NCI-H2107 treated with DMSO at 0.1 percent for 48 hours (cell line): ENCODE results near the gene VTA1.
"Not testable (repeated sequence)": the region's sequence is repeated elsewhere in the genome, so short reads cannot be mapped to it uniquely, and the experiment has no call there.

ENCODE experiments used
- DNase-seq: peaks from one replicate; lab custom pipeline; 2025; ENCODE audit not compliant: unreplicated experiment; lab: John Stamatoyannopoulos, UW

Gene VTA1

DNA sequence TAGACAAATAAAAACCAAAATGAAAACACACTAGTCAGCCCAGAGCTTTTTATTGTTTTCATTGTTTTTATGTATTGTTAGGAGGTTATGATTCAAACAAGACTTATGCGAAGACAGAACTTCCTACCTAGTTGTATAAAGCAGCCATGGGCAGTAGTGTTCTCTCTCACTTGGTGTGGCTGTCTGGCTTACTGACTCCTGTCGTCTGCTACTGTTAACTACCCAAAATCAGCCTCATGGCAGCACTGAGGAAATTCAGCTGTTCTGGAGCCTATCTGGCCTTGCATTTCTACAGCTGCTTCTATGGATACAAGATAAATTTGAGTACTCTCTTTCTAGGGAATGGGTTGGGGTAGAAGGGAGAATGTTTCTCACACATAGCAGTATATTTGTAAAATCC lies 20.4 kb downstream of the VTA1 start:
- no peak for DNase-seq

DNA sequence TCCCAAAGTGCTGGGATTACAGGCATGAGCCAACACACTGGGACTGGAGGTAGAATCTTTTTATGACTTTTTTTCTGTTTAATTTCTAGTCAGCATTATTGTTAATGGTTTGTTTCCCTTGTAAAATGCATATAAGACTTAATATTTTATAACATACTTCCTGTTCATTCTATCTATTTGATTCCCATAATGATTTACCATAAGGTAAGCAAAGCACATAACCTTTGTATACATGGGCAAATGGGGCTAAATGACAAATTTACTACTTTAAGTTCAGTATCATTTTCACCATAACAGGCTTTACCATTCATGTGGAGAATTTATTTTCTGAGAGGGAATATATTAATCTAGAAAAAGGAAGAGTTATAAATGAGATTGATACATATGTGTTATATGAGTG lies 24.3 kb downstream of the VTA1 start:
- DNase-seq: no peak

DNA sequence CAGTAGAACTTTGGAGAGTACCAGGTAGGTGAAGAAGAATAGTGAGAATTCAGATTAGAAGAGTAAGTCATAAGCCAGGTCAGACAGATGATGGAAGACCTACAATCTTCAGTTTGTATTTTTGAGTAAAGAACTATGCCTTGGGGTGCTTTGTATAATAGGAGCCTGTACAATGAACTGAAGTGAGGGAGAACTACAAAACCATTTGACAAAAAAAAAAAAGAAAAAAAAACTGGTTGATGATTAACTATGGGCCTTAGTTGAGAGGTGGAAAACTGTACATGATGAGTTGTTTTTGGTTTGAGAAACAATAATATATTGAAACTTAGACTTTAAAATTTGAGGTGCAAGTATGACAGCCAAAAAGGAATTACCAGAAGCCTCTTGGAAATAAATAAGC lies 25.7 kb downstream of the VTA1 start:
- DNase-seq: no peak

DNA sequence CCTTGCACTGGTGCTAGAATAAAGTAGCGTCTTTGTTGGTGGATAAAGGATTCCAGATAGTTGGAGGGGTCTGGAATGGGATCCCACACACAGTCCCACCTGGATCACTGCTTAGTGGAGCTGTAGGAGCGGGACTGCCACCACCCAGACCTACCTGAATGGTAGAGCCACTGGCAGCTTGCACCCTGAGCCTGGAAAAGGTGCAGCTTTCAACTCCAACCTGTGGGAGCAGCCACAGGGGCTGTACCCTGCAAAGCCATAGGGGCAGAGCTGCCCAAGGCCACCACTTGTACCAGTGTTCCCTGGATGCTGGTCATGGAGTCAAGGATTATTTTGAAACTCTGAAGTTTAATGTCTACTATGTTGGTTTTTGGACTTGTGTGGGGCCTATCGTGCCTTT lies 26.9 kb downstream of the VTA1 start:
- DNase-seq: no peak

DNA sequence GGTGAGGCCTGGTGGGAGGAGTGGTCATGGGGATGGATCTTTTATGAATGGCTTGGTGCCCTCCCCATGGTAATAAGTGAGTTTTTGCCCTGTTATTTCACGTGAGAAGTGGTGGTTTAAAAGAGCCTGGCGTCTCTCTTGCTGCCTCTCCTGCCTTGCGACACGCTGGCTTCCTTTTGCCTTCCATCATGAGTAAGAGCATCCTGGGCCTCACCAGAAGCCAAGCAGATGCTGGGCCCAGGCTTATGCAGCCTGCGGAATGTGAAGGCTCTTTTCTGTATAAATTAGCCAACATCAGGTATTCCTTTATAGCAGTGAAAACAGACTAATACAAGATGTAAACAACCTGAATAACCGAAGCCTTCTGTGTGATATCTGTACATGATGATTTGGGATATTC lies 27.6 kb downstream of the VTA1 start:
- no peak for DNase-seq

DNA sequence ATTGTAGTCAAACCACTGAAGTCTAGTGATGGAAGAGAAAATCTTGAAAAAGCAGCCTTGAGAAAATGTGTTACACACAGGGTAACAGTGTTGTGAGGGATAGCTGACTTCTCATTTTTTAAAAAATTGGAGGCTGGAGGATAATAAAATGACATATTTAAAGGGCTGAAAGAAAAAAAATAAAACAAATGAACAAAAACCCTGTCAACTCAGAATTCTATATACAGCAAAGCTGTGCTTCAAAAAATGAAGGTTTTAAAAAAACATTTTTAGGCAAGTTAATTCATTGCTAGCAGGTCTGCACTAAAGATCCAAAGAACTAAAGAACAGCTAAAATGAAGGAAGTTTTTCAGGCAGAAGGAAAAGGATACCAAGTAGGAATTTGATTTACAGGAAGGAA lies 31.1 kb downstream of the VTA1 start:
- DNase-seq: no peak

DNA sequence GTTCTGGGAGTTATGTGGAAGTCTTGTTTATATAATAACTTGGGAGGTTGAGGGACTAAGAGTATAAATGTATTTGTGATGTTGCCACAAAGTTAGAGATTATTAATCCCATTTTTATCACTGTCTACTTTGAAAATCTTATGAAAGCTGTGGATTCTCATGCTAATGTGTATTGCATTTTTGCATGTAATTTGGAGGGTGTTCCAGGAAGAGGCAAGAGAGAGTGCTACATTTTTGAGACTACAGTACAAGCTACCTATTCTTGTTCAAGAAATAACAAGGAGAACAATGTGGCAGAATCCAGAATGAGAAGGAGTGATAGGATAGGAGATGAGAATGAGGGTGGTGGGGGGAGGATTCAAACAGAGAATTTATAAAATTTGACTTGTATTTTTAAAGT lies 34.9 kb downstream of the VTA1 start:
- DNase-seq: no peak

DNA sequence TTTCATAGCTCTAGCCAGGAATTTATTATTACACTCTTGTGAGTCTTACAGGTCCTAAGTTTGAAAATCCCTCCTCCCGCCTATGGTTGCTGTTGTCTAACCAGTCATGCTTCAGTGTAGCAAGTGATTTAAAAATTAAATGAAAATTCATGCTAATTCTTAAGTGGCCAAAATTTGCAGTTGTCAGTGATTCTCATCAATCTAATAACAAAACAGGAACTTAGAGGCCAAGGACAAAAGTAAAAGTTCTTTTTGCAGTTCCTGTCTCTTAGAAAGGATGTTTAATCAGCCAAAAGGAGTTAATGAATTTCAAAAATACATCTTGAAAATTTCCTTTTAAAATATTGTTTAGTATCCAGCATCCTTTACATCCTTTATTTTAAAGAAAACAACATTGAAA lies 36.3 kb downstream of the VTA1 start:
- no peak for DNase-seq

DNA sequence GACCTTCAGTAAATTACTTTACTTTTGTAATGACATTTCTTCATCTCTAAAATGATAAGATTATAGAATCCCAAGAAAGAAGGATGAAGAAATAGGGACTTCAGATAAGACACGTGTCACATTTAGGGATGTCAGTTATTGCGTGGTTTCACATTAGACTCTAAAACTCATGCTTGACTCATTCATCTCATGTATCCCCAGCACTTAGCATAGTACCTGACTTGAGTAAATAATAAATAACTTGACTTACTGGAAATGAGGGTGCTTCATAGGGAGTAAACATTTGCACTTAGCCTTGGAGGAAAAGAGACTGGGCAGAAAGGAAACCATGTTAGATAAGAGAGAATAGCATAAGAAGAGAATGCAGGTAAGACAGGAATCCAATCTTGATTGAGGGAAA lies 37.2 kb downstream of the VTA1 start:
- no peak for DNase-seq

DNA sequence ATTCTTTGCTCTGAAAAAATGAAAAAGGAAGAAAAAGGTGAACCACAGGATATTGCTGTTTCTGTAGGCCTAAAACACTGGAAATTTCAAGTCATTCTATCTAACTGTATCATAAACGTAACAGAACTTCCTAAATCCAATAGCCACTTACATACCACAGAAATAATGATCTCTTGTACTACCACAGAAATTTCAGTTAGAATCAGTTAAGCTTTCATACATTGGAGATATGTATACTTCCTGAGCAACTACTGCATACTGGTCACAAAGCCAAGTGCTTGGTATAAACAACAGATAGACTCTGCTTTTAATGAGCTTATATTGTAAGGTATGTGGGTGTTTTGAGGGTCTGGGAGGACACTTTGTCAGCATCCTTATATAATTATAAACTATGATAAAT lies 38.6 kb downstream of the VTA1 start:
- no peak for DNase-seq

DNA sequence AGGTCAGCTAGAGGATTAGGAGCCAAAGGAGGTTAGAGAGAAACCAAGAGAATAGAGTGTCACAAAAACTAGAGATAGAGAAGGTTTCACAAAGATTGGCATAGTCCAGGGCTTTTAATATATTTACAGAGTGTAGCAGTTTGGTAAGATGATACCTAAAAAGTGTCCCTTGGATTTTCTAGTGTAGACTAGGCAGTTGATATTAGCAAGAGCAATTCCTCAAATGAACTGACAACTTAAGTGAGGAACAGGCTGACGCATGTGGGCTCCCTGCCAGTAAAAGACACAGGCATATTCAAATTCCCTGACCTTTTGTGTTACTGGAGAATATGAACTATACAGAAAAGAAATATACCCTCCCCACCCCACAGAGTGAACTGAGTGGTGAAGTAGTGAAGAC lies 40.1 kb downstream of the VTA1 start:
- peak; percentile 49 for DNase-seq

DNA sequence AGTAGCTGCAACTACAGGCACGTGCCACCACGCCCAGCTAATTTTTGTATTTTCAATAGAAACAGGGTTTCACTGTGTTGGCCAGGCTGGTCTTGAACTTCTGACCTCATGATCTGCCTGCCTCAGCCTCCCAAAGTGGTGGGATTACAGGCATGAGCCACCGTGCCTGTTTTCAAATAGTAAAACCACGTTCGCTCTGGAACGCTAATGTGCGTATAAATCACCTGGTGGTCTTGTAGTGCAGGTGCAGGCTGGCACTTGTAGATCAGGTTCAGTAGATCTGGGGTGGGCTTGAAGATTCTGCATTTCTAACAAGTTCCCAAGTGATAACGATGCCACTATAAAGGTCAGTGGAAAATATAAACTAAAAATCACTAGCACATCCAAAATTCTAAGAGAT lies 41.3 kb downstream of the VTA1 start:
- not testable (repeated sequence) for DNase-seq

DNA sequence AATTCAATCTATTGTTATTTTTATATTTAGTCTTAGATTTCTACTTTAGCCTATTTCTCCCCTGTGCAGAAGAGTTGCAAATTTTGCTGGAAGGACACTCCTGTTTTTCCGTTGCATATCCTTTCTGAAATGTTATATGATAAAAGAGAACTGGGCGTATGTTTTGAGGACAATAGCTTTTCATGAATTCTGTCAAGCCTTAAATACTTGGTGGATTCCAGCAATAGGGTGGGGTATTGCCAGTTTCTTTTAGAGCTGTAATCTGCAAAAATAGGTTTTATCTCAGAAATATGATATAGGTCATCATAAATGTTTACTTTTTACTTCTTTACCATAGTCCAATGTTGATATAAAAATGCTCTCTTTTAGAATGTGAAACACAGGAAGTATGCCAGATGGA lies 42.0 kb downstream of the VTA1 start:
- DNase-seq: no peak

DNA sequence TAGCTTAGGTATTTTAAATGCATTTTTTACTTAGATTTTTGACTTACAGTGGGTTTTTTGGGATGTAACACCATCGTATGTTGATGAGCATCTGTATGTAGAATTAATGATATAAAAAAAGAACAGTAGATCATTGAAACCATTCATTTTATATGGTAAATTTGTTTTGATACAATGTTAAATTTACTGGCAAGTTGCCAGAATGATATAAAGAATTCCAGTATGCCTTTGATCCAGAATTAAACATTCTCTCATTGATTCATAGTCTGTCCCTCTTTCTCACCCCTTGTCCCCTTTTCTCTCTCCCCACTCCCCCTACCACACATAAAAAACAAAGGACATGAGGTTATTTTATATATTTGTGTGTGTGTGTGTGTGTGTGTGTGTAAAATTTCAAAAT lies 45.3 kb downstream of the VTA1 start:
- no peak for DNase-seq

DNA sequence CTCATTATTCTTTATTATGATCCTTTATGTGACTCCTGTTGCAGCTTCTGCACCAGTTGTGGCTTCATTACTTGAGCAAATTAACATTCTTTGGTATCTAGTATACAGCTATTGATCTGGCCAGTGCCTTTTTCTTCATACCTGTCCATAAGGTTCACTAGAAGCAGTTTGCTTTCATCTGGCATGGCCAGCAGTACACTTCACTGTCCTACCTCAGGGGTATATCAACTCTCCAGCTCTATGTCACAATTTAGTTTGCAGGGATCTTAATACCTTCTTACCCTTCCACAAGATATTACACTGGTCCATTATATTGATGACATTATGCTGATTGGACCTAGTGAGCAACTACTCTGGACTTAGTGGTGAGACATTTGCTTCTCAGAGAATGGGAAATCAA lies 46.6 kb downstream of the VTA1 start:
- no peak for DNase-seq

DNA sequence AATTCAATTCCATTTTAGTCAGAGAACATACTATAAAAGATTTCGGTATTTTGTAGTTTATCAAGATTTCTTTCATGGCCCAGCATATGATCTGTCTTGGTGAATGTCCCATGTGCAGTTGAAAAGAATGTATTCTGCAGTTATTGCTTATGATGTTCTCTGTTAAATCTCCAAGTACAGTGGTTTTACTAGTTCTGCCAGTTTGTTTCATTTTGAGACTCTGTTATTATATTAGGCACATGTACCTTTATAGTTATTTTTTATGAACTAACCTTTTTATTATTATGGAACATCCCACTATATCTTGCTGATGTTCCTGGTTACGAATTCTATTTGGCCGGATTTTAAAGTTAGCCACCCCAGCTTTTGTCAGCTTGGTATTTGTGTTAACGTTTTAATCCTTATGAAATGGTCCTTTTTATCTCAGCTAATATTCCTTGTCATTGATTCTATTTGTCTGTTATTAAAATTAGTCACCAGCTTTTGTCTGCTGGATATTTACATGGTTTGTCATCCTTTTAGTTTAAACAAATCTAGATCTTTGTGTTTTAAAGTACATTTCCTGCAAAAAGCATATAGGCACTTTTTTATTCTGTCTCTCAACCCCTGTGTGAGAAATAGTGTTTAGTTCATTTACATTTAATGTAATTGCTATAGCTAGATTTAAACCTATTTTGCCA lies 48.9 kb downstream of the VTA1 start:
- DNase-seq: no peak

DNA sequence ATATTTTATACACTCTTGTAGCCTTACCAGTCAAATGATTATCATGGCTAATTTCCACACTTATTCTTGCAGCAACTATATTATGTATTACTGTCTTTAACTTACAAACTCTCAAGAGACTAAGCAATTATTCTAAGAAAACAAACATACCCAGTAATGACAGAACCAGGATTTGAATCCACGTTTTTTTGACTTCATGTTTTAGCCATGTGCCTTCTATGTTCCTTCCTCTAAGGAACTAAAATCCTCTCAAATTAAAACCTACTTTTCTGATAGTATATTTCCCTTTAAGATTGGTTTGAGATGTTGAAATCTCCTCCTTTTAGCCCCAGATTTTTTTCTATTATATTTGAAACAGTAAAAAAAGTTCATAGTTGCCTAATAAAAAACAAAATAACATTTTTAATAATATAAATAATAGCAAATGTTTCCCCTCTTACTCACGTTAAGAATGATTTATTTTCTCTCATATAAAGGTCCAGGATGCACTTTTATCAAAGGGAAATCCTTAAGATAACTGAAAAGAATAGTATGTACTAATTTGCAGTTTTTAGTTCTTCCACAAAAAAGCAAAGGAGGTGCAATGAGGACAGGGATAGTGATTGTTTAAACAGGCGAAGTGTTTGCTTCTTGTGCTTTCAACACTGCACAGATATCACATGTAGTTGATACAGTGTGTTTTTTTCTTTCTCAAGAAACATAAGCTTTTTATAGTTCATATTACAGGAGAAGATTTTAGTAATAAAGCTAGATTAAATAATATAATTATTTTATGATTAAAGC lies 54.0 kb downstream of the VTA1 start:
- DNase-seq: no peak

DNA sequence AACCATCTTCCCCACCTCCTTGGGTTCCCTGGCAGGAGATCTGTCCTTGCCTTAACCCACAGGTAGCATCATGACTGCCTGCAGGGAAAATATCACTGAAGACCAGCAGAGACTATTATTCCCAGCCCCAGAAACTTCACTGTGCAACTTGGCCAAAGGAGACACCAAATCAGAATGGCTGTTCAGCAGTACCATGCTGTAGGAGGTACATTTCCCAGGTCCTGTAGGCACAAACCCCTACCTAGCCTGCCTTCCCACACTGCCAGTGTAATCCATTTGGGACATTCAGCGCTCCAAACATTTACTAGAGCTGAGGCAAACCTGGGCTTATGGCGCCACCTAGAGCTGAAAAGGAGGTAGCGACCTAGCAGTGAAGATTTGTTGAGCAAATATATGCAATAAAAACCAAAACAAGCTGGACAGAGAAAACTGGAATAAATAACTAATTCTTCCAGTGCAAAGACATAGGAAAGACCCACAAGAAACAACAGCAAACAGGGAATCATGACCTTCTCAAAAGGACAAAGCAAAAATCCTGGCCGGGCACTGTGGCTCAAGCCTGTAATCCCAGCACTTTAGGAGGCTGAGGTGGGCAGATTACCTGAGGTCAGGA lies 60.3 kb downstream of the VTA1 start:
- DNase-seq: peak; percentile 9

DNA sequence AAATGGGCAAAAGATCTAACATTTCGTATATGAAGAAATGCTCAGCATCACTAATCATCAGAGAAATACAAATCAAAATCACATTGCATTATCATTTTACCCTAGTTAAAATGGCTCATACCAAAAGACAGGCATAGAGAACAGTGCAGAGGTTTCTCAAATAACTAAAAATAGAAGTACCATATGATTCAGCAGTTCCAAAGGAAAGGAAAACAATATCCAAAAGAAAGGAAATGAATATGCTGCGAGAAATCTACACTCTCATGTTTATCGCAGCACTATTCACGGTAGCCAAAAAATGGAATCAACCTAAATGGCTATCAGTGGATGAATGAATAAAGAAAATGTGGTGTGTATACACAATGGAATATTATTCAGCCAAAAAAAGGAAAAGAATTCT lies 63.5 kb downstream of the VTA1 start:
- no peak for DNase-seq

DNA sequence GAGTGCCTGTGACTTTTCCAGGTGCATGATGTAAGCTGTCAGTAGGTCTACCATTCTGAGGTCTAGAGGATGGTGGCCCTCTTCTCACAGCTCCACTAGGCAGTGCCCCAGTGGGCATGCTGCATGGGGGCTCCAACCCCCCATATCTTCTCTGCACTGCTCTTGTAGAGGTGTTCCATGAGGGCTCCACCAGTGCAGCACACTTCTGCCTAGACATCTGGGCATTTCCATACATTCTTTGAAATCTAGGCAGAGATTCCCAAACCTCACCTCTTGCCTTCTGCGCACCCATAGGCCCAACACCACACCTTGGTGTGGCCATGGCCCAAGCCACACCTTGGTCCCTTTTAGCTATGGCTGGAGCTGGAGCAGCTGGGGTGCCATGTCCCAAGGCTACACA lies 66.3 kb downstream of the VTA1 start:
- no peak for DNase-seq

DNA sequence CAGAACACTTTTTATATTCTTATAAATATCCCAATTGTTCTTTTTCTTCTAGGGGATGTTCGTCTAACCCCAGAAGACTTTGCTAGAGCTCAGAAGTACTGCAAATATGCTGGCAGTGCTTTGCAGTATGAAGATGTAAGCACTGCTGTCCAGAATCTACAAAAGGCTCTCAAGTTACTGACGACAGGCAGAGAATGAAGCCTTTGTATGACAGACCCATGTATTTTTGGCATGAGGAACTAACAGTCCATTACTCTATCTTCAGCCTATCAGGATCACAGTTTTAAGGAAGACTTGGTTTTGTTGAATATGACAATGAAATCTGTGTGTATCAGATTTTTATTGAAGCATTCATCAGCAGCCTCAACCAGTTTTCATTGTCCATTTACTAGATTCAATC lies 71.4 kb downstream of the VTA1 start:
- no peak for DNase-seq

DNA sequence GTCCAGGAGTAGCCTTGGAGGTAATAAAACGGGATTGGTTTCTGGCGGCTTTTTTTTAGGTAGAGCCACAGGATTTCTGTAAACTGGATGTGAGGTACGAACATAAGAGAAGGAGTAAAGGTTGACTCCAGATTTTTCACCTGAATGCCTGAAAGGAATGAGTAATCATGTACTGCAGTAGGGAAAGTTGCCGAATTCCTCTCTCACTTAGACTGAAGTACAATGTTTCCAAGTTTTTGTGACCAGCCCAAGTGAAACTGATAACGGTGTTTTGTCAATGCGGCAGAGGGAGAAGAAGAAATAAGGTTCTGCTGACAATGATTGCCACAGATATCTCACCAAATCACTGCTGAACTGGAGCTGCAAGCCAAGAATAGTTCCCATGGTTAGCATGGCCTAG lies 75.0 kb downstream of the VTA1 start:
- DNase-seq: no peak

DNA sequence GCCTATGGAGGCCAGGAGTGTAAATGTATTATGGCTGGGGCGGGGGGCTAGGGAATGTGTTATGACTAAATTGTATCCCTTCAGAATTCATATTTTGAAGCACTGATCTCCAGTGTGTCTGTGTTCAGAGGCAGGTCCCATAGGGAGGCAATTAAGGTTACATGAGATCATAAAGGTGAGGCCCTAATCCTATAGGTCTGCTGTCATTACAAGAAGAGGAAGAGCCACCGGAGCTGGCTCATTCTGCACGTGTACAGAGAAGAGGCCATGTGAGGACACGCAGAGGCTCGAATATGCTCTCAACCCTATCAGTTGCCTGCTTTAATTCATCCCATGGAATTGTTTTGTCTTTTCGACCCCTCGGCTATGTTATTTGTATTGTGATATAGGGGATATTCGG lies 76.9 kb downstream of the VTA1 start:
- DNase-seq: no peak
